ENCODE data around the gene MAP4. TPM values are rescaled to one million over a fixed set of nuclear protein-coding genes. Genes with fewer than 3 reads are reported as not detected.

MAP4 gene
- total RNA-seq, 1 experiment from 2014 or later = 140 TPM

- Mint-ChIP-seq H3K9me3 (no peaks in the 10 kb centered on the region), H3K27ac (peak overlapping the region in 2 of 3 experiments; percentile 72 to 82; a peak in 1 of 7 replicates), H3K4me3 (no peak overlapping the region), H3K36me3 (ENCODE audit: insufficient read depth in 1 of 3, low read depth in 3 of 3) (peaks cover 35 to 79% (median 64%) of the 10 kb centered on the region in 3 experiments), H3K4me1 (0 out of 4 replicates have a peak, but pooled peaks cover 0 to 3% of the 10 kb centered on the region in 2 experiments), H3K27me3 (ENCODE audit: low read depth) (no peaks in the 10 kb centered on the region)
- Histone ChIP-seq H3K23ac (ENCODE audit: insufficient read length, low read depth, low read length) (no peak overlapping the region), H3T11ph (ENCODE audit: low read length) (no peak overlapping the region), H4K91ac (ENCODE audit: insufficient read length, low read depth, low read length) (no peak overlapping the region), H2AFZ (ENCODE audit: low read length) (no peak overlapping the region), H2BK15ac (ENCODE audit: low read depth, low read length) (no peak overlapping the region), H3K9ac (ENCODE audit: extremely low read depth, insufficient read length, low read length) (no peak overlapping the region), H3K4me1 (ENCODE audit: insufficient read depth, low read length) (no peaks in the 10 kb centered on the region), H3K9me3 (ENCODE audit: control insufficient read depth, low read depth, low read length) (no peaks in the 10 kb centered on the region), H3K4ac (ENCODE audit: low read depth, low read length) (no peak overlapping the region), H3K79me2 (ENCODE audit: insufficient read depth, low read length) (no peaks in the 10 kb centered on the region), H2AK5ac (ENCODE audit: insufficient read length, low read length) (no peak overlapping the region), H3K18ac (ENCODE audit: insufficient read length, low read depth, low read length) (no peak overlapping the region), H4K8ac (replicated peaks; ENCODE audit: insufficient read length, low read depth, low read length) (no peak overlapping the region), H3K14ac (ENCODE audit: insufficient read depth, low read length) (no peak overlapping the region), H4K20me1 (ENCODE audit: control insufficient read depth, insufficient read depth, insufficient read length) (peaks cover 2% of the 10 kb centered on the region), H3K23me2 (ENCODE audit: insufficient read length, low read depth, low read length, poor library complexity, severe bottlenecking) (no peaks in the 10 kb centered on the region), H3K27me3 (ENCODE audit: insufficient read depth, low read length) (no peaks in the 10 kb centered on the region), H4K5ac (ENCODE audit: insufficient read length, low read depth, low read length) (no peak overlapping the region), H2BK5ac (ENCODE audit: insufficient read length, low read length) (no peak overlapping the region), H3K79me1 (ENCODE audit: insufficient read depth, low read depth, low read length, poor library complexity, severe bottlenecking) (no peaks in the 10 kb centered on the region), H3K27ac (ENCODE audit: insufficient read length, low read depth, low read length) (no peak overlapping the region), H2BK120ac (ENCODE audit: low read depth, low read length, poor library complexity, severe bottlenecking) (no peak overlapping the region), H3K4me2 (ENCODE audit: insufficient read depth, insufficient read length, low read length) (no peak overlapping the region), H2BK12ac (ENCODE audit: insufficient read length, low read depth, low read length) (no peak overlapping the region), H2BK20ac (ENCODE audit: low read depth, low read length, poor library complexity, severe bottlenecking) (no peak overlapping the region), H3K56ac (ENCODE audit: insufficient read length, low read depth, low read length) (no peak overlapping the region)
- WGBS (ENCODE audit: extremely low coverage, insufficient read length, low lambda C conversion rate) = no CpG with 5 or more reads among the region's 14 CpGs
- DNase-seq = no peak
- TF ChIP-seq CTCF (conservative IDR thresholded peaks at IDR 0.05) = peak; percentile 20; the same call in 1 of the 3 replicates
Observed at GRCh38 chr3:47854720-47855455, 161.3 kb downstream of the MAP4 start.

Measured in H9 (cell line).